ENCODE measurements around the gene HMGCL. TPM values are rescaled to one million over a fixed set of nuclear protein-coding genes. Genes with fewer than 3 reads are reported as not detected.
"Not testable (repeated sequence)": the region's sequence is repeated elsewhere in the genome, so short reads cannot be mapped to it uniquely, and the experiment has no call there.

The HMGCL gene
- total RNA-seq: 29.3 TPM
- 42.3 TPM for polyA plus RNA-seq

- no peaks in the 10 kb centered on the region for H3K4me1 ChIP-seq (ENCODE audit: insufficient read depth)
- H3K27ac ChIP-seq (ENCODE audit: low read depth): peak within 1 kb of the TSS; percentile 89
- WGBS: under 1% methylated on average over 42 of the region's 42 CpGs
- no peaks in the 10 kb centered on the region for H3K36me3 ChIP-seq (ENCODE audit: insufficient read depth)
- peak within 1 kb of the TSS; percentile 68 for H3K4me3 ChIP-seq (ENCODE audit: low read depth, low read length)
- DNase-seq (ENCODE audit: extremely low spot score): peak; percentile 83
Measured at GRCh38 chr1:23825076-23825761, at the start of gene HMGCL. HMGCL (minus strand) TSS chr1:23825429; CDS start chr1:23825415, 14 bp downstream.

- WGBS: 79% methylated on average over 3 of the region's 3 CpGs
- Histone ChIP-seq H3K27ac (ENCODE audit: low read depth) (no peak overlapping the region), H3K36me3 (ENCODE audit: insufficient read depth) (no peaks in the 10 kb centered on the region), H3K4me3 (ENCODE audit: low read depth, low read length) (no peak overlapping the region), H3K4me1 (ENCODE audit: insufficient read depth) (no peaks in the 10 kb centered on the region)
- DNase-seq (ENCODE audit: extremely low spot score): no peak
Measured at GRCh38 chr1:23872421-23872820, 47.2 kb upstream of the HMGCL start.

- DNase-seq (ENCODE audit: extremely low spot score): no peak
- WGBS: 62% methylated on average over 10 of the region's 10 CpGs
Measured at GRCh38 chr1:23869051-23869450, 43.8 kb upstream of the HMGCL start.

GRCh38 chr1:23868557-23869016 lies 43.4 kb upstream of the HMGCL start:
- 14% methylated on average over 20 of the region's 20 CpGs for WGBS
- no peak for DNase-seq (ENCODE audit: extremely low spot score)
- no peaks in the 10 kb centered on the region for H3K36me3 ChIP-seq (ENCODE audit: insufficient read depth)
- H3K4me1 ChIP-seq (ENCODE audit: insufficient read depth): no peaks in the 10 kb centered on the region
- peak overlapping the region; percentile 15 for H3K4me3 ChIP-seq (ENCODE audit: low read depth, low read length)
- no peak overlapping the region for H3K27ac ChIP-seq (ENCODE audit: low read depth)

More at GRCh38 chr1:23869051-23869450, 43.8 kb upstream of the HMGCL start:
- no peak overlapping the region for H3K27ac ChIP-seq (ENCODE audit: low read depth)
- no peak overlapping the region for H3K4me3 ChIP-seq (ENCODE audit: low read depth, low read length)
- H3K36me3 ChIP-seq (ENCODE audit: insufficient read depth): no peaks in the 10 kb centered on the region
- no peaks in the 10 kb centered on the region for H3K4me1 ChIP-seq (ENCODE audit: insufficient read depth)

GRCh38 chr1:23867895-23868556 lies 42.8 kb upstream of the HMGCL start, which contains the start of gene FUCA1:
FUCA1 (minus strand) TSS chr1:23868290; CDS start chr1:23868286, 4 bp downstream.
- peak; percentile 86 for DNase-seq (ENCODE audit: extremely low spot score)
- Histone ChIP-seq H3K4me3 (ENCODE audit: low read depth, low read length) (peak within 1 kb of the TSS; percentile 66), H3K36me3 (ENCODE audit: insufficient read depth) (no peaks in the 10 kb centered on the region), H3K4me1 (ENCODE audit: insufficient read depth) (no peaks in the 10 kb centered on the region), H3K27ac (ENCODE audit: low read depth) (no peak within 1 kb of the TSS)
- WGBS: under 1% methylated on average over 71 of the region's 71 CpGs

GRCh38 chr1:23867542-23867894 lies 42.3 kb upstream of the HMGCL start:
- Histone ChIP-seq H3K4me3 (ENCODE audit: low read depth, low read length) (peak overlapping the region; percentile 66), H3K27ac (ENCODE audit: low read depth) (no peak overlapping the region), H3K36me3 (ENCODE audit: insufficient read depth) (peaks cover 2% of the 10 kb centered on the region), H3K4me1 (ENCODE audit: insufficient read depth) (no peaks in the 10 kb centered on the region)
- 7% methylated on average over 17 of the region's 17 CpGs for WGBS
- DNase-seq (ENCODE audit: extremely low spot score): no peak

- no peak for DNase-seq (ENCODE audit: extremely low spot score)
- H3K4me3 ChIP-seq (ENCODE audit: low read depth, low read length): no peak overlapping the region
- H3K36me3 ChIP-seq (ENCODE audit: insufficient read depth): peaks cover 3% of the 10 kb centered on the region
Measured at GRCh38 chr1:23865543-23865930, 40.3 kb upstream of the HMGCL start.

GRCh38 chr1:23864801-23865542 lies 39.7 kb upstream of the HMGCL start:
- no peak for DNase-seq (ENCODE audit: extremely low spot score)
- 93% methylated on average over 13 of the region's 13 CpGs for WGBS
- no peaks in the 10 kb centered on the region for H3K4me1 ChIP-seq (ENCODE audit: insufficient read depth)
- peaks cover 4% of the 10 kb centered on the region for H3K36me3 ChIP-seq (ENCODE audit: insufficient read depth)
- H3K27ac ChIP-seq (ENCODE audit: low read depth): no peak overlapping the region
- H3K4me3 ChIP-seq (ENCODE audit: low read depth, low read length): no peak overlapping the region

More at GRCh38 chr1:23865543-23865930, 40.3 kb upstream of the HMGCL start:
- no peaks in the 10 kb centered on the region for H3K4me1 ChIP-seq (ENCODE audit: insufficient read depth)
- no peak overlapping the region for H3K27ac ChIP-seq (ENCODE audit: low read depth)
- 86% methylated on average over 4 of the region's 4 CpGs for WGBS

- H3K27ac ChIP-seq (ENCODE audit: low read depth): no peak overlapping the region
- no peaks in the 10 kb centered on the region for H3K4me1 ChIP-seq (ENCODE audit: insufficient read depth)
- H3K36me3 ChIP-seq (ENCODE audit: insufficient read depth): peaks cover 6% of the 10 kb centered on the region
- no peak for DNase-seq (ENCODE audit: extremely low spot score)
- no peak overlapping the region for H3K4me3 ChIP-seq (ENCODE audit: low read depth, low read length)
- 62% methylated on average over 3 of the region's 3 CpGs for WGBS
Measured at GRCh38 chr1:23862640-23863039, 37.4 kb upstream of the HMGCL start.

GRCh38 chr1:23854568-23854967 lies 29.3 kb upstream of the HMGCL start:
- H3K4me1 ChIP-seq (ENCODE audit: insufficient read depth): no peaks in the 10 kb centered on the region
- peaks cover 5% of the 10 kb centered on the region for H3K36me3 ChIP-seq (ENCODE audit: insufficient read depth)

GRCh38 chr1:23853124-23853523 lies 27.9 kb upstream of the HMGCL start:
- not testable (repeated sequence) for H3K4me3 ChIP-seq (ENCODE audit: low read depth, low read length); H3K27ac ChIP-seq (ENCODE audit: low read depth); H3K4me1 ChIP-seq (ENCODE audit: insufficient read depth); H3K36me3 ChIP-seq (ENCODE audit: insufficient read depth); DNase-seq (ENCODE audit: extremely low spot score)
- WGBS: 95% methylated on average over 20 of the region's 34 CpGs

More at GRCh38 chr1:23854568-23854967, 29.3 kb upstream of the HMGCL start:
- H3K27ac ChIP-seq (ENCODE audit: low read depth): no peak overlapping the region
- DNase-seq (ENCODE audit: extremely low spot score): no peak
- H3K4me3 ChIP-seq (ENCODE audit: low read depth, low read length): no peak overlapping the region
- 36% methylated on average over 2 of the region's 2 CpGs for WGBS

GRCh38 chr1:23851406-23851805 lies 26.2 kb upstream of the HMGCL start:
- DNase-seq (ENCODE audit: extremely low spot score); H3K4me3 ChIP-seq (ENCODE audit: low read depth, low read length); H3K4me1 ChIP-seq (ENCODE audit: insufficient read depth); H3K36me3 ChIP-seq (ENCODE audit: insufficient read depth); H3K27ac ChIP-seq (ENCODE audit: low read depth): not testable (repeated sequence)

- no peaks in the 10 kb centered on the region for H3K4me1 ChIP-seq (ENCODE audit: insufficient read depth)
- WGBS: 91% methylated on average over 12 of the region's 12 CpGs
- no peak overlapping the region for H3K4me3 ChIP-seq (ENCODE audit: low read depth, low read length)
- DNase-seq (ENCODE audit: extremely low spot score): no peak
- H3K36me3 ChIP-seq (ENCODE audit: insufficient read depth): peaks cover 4% of the 10 kb centered on the region
- no peak overlapping the region for H3K27ac ChIP-seq (ENCODE audit: low read depth)
Measured at GRCh38 chr1:23848673-23849616, 23.7 kb upstream of the HMGCL start.

Data from urinary bladder (tissue), 4 donors.